HG03442 (cell line): Measurements from ENCODE around the gene ERCC6L2.

Experiments
- ATAC-seq: cut with Tn5 transposase; IDR thresholded peaks from one replicate; pipeline ENCODE4 v1.9.1; 2021; ENCODE audit warnings: mild to moderate bottlenecking, moderate library complexity; ENCODE audit not compliant: unreplicated experiment

The ERCC6L2 gene

GRCh38 chr9:95920017-95920416 is 44.5 kb downstream of the ERCC6L2 start:
- ATAC-seq: no peak

- no peak for ATAC-seq
Measured at GRCh38 chr9:95923794-95924193, 48.3 kb downstream of the ERCC6L2 start.

GRCh38 chr9:95924987-95925386 is 49.5 kb downstream of the ERCC6L2 start:
- no peak for ATAC-seq

- no peak for ATAC-seq
Measured at GRCh38 chr9:95927271-95928004, 51.9 kb downstream of the ERCC6L2 start.

GRCh38 chr9:95930277-95930676 is 54.8 kb downstream of the ERCC6L2 start:
- no peak for ATAC-seq

- ATAC-seq: no peak
Measured at GRCh38 chr9:95935861-95936578, 60.5 kb downstream of the ERCC6L2 start.

- no peak for ATAC-seq
Measured at GRCh38 chr9:95936579-95937075, 61.1 kb downstream of the ERCC6L2 start.

- no peak for ATAC-seq
Measured at GRCh38 chr9:95937131-95937530, 61.6 kb downstream of the ERCC6L2 start.

- no peak for ATAC-seq
Measured at GRCh38 chr9:95938724-95939123, 63.2 kb downstream of the ERCC6L2 start.

GRCh38 chr9:95939472-95939871 is 64.0 kb downstream of the ERCC6L2 start:
- ATAC-seq: no peak

- ATAC-seq: no peak
Measured at GRCh38 chr9:95940265-95940664, 64.8 kb downstream of the ERCC6L2 start.

GRCh38 chr9:95942016-95942415 is 66.5 kb downstream of the ERCC6L2 start:
- no peak for ATAC-seq

- ATAC-seq: no peak
Measured at GRCh38 chr9:95947118-95947517, 71.6 kb downstream of the ERCC6L2 start.

- ATAC-seq: no peak
Measured at GRCh38 chr9:95952471-95952870, 77.0 kb downstream of the ERCC6L2 start.

GRCh38 chr9:95953986-95954385 is 78.5 kb downstream of the ERCC6L2 start:
- ATAC-seq: no peak

GRCh38 chr9:95954940-95955339 is 79.4 kb downstream of the ERCC6L2 start:
- no peak for ATAC-seq

GRCh38 chr9:95962936-95963335 is 87.4 kb downstream of the ERCC6L2 start:
- ATAC-seq: no peak

- no peak for ATAC-seq
Measured at GRCh38 chr9:95963659-95964058, 88.2 kb downstream of the ERCC6L2 start.

- ATAC-seq: no peak
Measured at GRCh38 chr9:95966306-95966705, 90.8 kb downstream of the ERCC6L2 start.

GRCh38 chr9:95970317-95970716 is 94.8 kb downstream of the ERCC6L2 start:
- ATAC-seq: no peak

GRCh38 chr9:95971815-95972214 is 96.3 kb downstream of the ERCC6L2 start:
- ATAC-seq: no peak

GRCh38 chr9:95974389-95974788 is 98.9 kb downstream of the ERCC6L2 start:
- no peak for ATAC-seq
